ENCODE data around the gene SLC35C1.

The SLC35C1 gene

GRCh38 chr11:45846974-45847910 lies 42.3 kb downstream of the SLC35C1 start, which contains the start of gene CRY2:
TSS of gene CRY2 (plus strand) at chr11:45847475. CDS start at chr11:45847491, 16 bp downstream.
- DNase-seq, result peak; percentile 99

DNA sequence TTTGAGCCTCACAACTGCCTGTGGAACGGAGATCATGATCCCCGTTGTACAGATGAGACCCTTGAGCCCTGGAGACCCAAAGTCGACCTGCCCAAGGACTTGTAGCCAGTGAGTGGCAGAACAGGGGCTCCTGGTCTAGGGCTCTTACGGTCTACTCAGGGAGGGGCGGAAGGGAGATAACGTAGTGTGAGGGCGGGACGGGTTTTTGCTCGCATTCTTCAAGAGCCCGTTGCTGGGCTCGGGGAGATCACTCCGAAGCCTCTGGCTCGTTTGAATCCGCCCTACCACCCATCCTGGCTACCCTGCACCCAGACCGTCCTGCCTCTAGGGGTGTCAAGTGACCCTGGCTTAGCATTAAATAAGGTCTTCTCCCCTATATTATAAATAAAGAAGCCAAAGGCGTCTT lies 43.0 kb downstream of the SLC35C1 start:
- peak; percentile 64 for DNase-seq

- DNase-seq, result no peak
Measured at GRCh38 chr11:45848654-45849081, 43.7 kb downstream of the SLC35C1 start.

- no peak for DNase-seq
Measured at GRCh38 chr11:45850446-45850845, 45.5 kb downstream of the SLC35C1 start.

- DNase-seq, result no peak
Measured at GRCh38 chr11:45851228-45851627, 46.3 kb downstream of the SLC35C1 start.

GRCh38 chr11:45852018-45852711 lies 47.2 kb downstream of the SLC35C1 start:
- no peak for DNase-seq

GRCh38 chr11:45852712-45853101 lies 47.8 kb downstream of the SLC35C1 start:
- no peak for DNase-seq

- DNase-seq, result no peak
Measured at GRCh38 chr11:45853332-45854219, 48.6 kb downstream of the SLC35C1 start.

GRCh38 chr11:45855308-45855707 lies 50.4 kb downstream of the SLC35C1 start:
- DNase-seq, result no peak

- no peak for DNase-seq
Measured at GRCh38 chr11:45856044-45856468, 51.1 kb downstream of the SLC35C1 start.

DNA sequence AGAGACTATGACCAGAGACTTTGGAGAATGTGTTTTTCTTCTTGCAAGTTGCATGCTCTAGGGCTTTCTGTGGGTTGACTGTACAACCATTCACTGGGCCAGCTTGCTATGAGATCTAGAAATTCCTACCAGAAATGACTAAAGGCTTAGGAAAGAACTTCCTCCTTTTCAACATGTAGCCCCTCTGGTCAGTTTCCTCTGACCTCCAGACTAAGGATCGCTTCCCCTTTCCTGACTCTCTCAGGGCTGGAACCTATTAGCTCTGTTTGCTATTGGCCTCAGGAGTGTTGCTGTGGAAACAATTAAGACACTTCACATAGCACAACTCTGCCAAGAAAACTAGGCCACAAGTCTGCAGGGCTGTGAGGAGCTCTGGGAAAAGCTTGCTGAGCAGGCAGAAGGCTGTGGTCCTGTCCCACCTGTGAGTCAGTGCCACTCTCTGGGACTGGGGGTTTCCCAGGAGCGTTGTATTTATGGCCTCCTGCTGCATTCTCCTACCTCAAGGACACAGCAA lies 53.1 kb downstream of the SLC35C1 start:
- peak in 1 of 2 donors; percentile 46 for DNase-seq

DNA sequence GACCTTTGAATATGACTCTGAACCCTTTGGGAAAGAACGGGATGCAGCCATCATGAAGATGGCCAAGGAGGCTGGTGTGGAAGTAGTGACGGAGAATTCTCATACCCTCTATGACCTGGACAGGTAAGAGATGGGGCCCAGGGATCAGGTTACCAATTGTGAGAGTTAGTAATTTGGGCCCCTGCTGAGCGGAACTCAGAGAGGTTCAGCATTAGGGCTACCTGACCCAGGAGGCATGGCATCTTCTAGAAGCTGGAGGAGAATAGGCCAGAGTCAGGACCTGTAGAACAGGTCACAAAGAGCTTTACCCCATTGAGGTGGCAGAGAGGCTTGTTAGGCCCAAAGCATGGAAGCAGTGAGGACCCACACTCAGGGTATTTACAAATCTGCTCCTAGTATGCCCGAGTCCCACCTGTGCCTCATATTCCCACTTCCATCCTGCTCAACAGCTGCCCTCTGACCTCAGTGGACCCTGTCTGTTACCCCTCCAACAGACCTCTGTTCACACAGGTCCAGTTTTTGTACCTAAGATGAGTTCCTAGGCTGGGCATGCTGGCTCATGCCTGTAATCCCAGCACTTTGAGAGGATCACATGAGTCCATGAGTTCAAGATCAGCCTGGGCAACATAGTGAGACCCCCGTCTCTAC lies 53.9 kb downstream of the SLC35C1 start:
- no peak for DNase-seq

GRCh38 chr11:45859661-45860140 lies 54.8 kb downstream of the SLC35C1 start:
- DNase-seq, result no peak

DNA sequence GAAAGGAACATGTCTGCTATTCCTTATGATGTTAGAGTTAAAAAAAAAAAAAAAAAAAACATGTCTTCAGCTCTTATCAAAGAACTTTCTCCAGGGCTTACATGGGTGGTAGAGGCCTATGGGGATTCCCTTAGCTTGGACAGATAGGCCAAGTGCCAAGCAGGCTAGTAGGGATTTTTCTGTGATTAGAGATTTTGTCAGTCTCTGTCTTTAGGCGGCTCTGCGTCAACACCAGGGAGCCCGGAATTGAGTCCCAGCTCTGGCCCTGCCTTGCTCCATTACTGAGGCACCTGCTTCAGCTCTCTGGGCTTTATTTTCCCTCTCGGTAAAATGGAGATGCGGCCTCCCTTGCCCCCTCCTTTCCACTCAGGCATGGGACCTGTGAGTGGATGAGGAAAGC lies 55.4 kb downstream of the SLC35C1 start:
- no peak for DNase-seq

GRCh38 chr11:45860764-45861510 lies 56.0 kb downstream of the SLC35C1 start:
- DNase-seq, result no peak

Data from CD4-positive, alpha-beta T cell treated with Interleukin-4 for 1 hour (primary cell).